GM12872 (cell line): ENCODE results near the gene CDH4.

Experiments
- TF ChIP-seq, protein P1 (sequence below): IDR thresholded peaks from 3 replicates; pipeline ENCODE4 v1.5.1; 2011; ENCODE audit warnings: low read depth, mild to moderate bottlenecking, low read length, moderate library complexity; ENCODE audit not compliant: insufficient read depth

CDH4 gene

DNA sequence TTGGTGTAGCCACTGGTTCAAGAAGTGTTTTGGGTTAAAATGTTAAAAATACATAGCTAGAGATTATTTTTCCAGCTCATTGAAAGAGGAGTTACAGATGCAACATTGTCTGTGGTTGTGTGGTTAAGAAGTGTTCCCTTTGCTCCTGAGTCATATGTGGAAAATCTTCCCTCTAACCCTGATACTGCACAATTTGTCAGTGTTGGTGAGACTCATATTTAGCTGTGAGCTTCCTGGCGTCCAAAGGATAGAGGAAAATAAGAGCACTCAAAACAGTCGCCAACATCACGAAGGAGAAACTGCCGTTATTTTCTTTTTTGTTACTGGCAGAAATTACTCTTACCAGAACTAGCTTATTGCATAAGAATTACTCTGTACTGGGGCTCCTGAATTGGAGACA is 250.4 kb downstream of the CDH4 start:
- TF ChIP-seq, protein P1, sequence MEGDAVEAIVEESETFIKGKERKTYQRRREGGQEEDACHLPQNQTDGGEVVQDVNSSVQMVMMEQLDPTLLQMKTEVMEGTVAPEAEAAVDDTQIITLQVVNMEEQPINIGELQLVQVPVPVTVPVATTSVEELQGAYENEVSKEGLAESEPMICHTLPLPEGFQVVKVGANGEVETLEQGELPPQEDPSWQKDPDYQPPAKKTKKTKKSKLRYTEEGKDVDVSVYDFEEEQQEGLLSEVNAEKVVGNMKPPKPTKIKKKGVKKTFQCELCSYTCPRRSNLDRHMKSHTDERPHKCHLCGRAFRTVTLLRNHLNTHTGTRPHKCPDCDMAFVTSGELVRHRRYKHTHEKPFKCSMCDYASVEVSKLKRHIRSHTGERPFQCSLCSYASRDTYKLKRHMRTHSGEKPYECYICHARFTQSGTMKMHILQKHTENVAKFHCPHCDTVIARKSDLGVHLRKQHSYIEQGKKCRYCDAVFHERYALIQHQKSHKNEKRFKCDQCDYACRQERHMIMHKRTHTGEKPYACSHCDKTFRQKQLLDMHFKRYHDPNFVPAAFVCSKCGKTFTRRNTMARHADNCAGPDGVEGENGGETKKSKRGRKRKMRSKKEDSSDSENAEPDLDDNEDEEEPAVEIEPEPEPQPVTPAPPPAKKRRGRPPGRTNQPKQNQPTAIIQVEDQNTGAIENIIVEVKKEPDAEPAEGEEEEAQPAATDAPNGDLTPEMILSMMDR = no peak

DNA sequence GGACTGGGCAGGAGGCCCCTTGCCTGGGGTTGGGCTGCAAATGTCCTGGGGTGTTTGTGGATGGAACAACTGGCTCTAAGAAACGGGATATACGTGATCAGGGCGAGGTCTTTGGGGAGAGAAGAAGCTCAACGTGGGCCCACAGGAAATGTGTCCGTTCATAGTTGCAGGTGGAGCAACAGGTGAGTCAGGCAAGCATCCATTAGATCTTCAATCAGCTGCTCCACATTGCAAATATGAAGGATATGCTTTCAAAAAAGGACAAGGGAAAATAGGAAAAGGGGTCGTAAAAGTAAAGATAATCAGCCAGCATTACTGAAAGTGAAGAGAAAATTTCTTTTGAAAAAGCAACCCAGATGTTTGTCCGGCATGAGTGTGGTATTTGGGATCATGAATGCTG is 251.0 kb downstream of the CDH4 start:
- TF ChIP-seq, protein P1 = no peak

DNA sequence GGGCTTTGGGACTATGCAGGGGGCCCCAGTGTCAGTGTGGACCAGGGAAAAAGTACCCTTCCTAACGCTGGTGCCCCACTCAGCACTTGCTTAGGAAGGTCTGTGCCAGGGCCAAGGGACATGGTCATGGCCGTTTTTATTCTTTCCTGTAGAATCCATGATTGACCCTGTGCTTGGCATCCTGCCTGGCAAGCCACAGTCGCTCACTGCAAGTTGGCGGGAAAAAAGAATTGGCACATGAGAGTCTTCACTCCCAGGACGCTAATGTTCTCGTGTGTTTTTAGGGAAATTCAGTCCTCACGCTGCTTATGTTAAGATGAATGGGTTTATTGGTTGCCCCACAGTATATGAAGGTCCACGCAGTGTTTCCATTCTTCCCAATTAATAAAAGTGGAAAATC is 253.4 kb downstream of the CDH4 start:
- TF ChIP-seq, protein P1 = no peak

DNA sequence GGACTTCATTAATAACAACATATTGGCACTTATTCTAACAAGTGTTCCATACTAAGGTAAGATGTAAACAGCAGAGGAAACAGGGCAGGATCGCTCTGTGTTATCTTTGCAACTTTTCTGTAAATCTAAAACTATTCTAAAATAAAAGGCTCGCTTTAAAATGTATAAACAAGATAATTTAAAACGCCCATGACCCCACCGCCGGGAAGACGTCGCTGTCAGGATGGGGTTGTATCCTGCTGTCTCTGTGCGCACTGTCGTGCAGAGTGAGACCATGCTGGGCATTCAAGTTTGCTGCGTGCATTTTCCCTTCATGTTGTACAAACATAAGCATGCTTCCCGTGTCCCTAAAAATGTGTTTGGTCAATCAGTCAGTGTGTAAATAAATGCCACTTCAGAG is 255.7 kb downstream of the CDH4 start:
- TF ChIP-seq, protein P1 = no peak

DNA sequence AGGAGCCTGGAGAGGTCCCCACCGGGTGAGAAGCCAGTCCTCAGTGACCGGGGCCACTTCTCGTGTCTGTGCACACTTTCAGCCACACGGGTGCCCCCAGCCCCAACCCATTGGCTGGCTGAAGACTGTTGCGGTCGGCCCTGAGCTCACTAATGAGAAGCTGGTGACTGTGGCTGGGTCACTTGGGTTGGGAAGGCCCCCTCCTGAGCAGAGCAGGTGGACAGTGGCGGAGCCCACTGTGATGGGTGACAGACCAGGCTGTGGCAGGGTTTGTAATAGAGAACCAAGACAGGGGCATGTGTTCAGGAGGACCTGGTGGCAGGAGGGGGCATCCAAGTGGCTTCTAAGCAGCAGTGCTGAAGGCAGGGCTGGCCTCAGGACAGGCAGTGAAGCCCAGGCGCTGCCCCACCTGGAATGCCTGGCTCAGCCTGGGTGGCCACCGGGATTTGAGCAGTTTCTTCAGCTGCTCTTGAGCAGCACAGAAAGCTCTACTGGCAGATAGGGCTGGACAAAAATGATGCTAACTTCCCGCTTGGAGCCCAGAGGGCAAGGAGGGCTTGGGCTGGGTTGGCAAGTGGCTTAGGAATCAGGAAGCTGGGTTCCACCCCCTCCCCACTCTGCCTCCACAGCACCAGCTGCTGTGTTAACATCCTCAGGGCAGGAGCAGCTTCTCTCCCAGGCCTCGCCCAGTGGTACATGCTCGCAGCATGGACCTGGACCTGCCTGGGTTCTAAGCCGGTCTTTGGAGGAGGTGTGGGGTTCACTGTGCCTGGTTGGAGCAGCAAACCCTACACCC is 256.4 kb downstream of the CDH4 start:
- TF ChIP-seq, protein P1 = no peak

DNA sequence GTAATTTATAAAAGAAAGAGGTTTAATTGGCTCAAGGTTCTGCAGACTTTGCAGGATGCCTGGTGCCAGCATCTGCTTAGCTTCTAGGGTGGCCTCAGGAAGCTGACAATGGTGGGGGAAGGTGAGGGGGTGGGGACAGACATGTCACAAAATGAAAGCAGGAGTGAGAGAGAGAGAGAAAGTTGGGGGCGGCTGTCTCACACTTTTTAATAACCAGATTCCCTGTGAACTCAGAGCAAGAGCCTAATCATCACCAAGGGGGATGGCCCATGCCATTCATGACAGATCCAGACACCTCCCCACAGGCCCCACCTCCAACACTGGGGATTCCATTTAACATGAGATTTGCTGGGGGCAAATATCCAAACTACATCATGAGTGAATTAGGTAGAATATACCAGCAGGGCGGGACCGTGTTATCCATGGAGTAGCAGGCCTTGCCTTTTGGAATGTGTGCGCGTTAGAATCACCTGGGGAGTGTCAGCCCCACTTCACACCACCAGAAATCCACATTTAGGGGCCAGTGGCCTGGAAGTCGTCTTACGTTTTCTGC is 258.8 kb downstream of the CDH4 start:
- TF ChIP-seq, protein P1 = no peak

DNA sequence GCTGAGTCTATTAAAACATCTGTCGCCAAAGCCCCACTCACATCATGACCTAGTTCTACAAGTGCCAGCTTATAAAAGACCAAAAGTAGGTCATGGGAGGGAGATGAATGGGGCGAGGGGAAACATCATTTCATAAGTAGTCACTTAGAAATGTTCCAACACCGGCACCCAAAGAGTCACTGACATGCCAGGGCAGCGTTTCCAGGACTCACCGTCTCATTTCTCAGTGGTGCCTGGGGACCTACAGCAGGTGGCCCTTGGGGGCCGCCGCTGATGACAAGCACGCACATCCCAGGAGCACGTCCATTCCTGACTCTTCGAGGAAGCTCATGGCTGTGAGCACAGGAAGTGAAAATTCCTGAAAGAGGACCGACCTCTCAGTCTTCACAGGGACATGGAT is 260.4 kb downstream of the CDH4 start:
- TF ChIP-seq, protein P1 = no peak
